Endodermal cell (in vitro differentiated cells): ENCODE data around the gene REXO1. TPM values are rescaled to one million over a fixed set of nuclear protein-coding genes. Genes with fewer than 3 reads are reported as not detected.

Source experiments
- DNase-seq: peaks from one replicate; pipeline ENCODE4 v3.0.0-alpha.2; 2017
- H3K27ac ChIP-seq: 2 replicates; pipeline ENCODE4 v1.5.1; 2013; ENCODE audit warnings: mild to moderate bottlenecking, low read depth, low read length, moderate library complexity
- H3K27me3 ChIP-seq: 2 replicates; pipeline ENCODE4 v1.6.1; 2013; ENCODE audit warnings: mild to moderate bottlenecking, low read length, moderate library complexity; ENCODE audit not compliant: insufficient read depth, control insufficient read depth, poor library complexity, severe bottlenecking
- H3K36me3 ChIP-seq: 2 replicates; pipeline ENCODE4 v1.7.0; 2013; ENCODE audit warnings: mild to moderate bottlenecking, low read length, moderate library complexity; ENCODE audit not compliant: control insufficient read depth, insufficient read depth
- H3K4me1 ChIP-seq: one replicate; pipeline ENCODE4 v1.7.0; 2013; ENCODE audit warnings: low read length; ENCODE audit not compliant: control insufficient read depth, insufficient read depth
- H3K4me3 ChIP-seq: 2 replicates; pipeline ENCODE4 v1.5.1; 2013; ENCODE audit warnings: mild to moderate bottlenecking, low read length, moderate library complexity
- H3K9ac ChIP-seq: 2 replicates; pipeline ENCODE4 v1.6.1; 2013; ENCODE audit warnings: mild to moderate bottlenecking, low read length, moderate library complexity; ENCODE audit not compliant: poor library complexity, severe bottlenecking; ENCODE audit errors: extremely low read depth
- H3K9me3 ChIP-seq: 2 replicates; pipeline ENCODE4 v1.6.1; 2013; ENCODE audit warnings: mild to moderate bottlenecking, low read length, moderate library complexity; ENCODE audit not compliant: control insufficient read depth
- H3K27ac Mint-ChIP-seq: 2 replicates; pipeline ENCODE4 v1.8.0; 2020; ENCODE audit warnings: mixed read lengths
- H3K27me3 Mint-ChIP-seq: 2 replicates; pipeline ENCODE4 v1.8.0; 2021; ENCODE audit warnings: mild to moderate bottlenecking, mixed read lengths; ENCODE audit not compliant: insufficient read depth
- H3K36me3 Mint-ChIP-seq: 2 replicates; pipeline ENCODE4 v1.8.0; 2020; ENCODE audit warnings: low read depth, mixed read lengths
- H3K4me1 Mint-ChIP-seq: 2 replicates; pipeline ENCODE4 v1.8.0; 2020; ENCODE audit warnings: mixed read lengths
- H3K4me3 Mint-ChIP-seq: 2 replicates; pipeline ENCODE4 v1.8.0; 2020; ENCODE audit warnings: mild to moderate bottlenecking, moderate library complexity, mixed read lengths
- H3K9me3 Mint-ChIP-seq: 2 replicates; pipeline ENCODE4 v1.8.0; 2020; ENCODE audit warnings: mild to moderate bottlenecking, mixed read lengths
- CTCF ChIP-seq: fragments of 200-600 bp; sonication (generic); conservative IDR thresholded peaks from 2 replicates; pipeline ENCODE4 v1.5.0; 2021; ENCODE audit warnings: antibody characterized with exemption, mild to moderate bottlenecking
- WGBS, 2 experiments: methylation state at CpG; one replicate each; pipeline versions ENCODE4 v1.1.5 to v1.1.7; 2013; ENCODE audit warnings: missing lambda C conversion rate in 2 of 2, mixed read lengths in 1 of 2; ENCODE audit not compliant: insufficient coverage in 1 of 2, insufficient read length in 1 of 2; 5-methylcytosine and 5-hydroxymethylcytosine counted together
- total RNA-seq, 2 donors: library from RNA; stranded (reverse); fragmentation: NEBNext Ultra II Directional in 1 of 2; extraction: Animal tissue kit (Norgen Biotek cat#: 25700) in 1 of 2; gene quantifications; 2 replicates in 1 of 2; 3 replicates in 1 of 2; pipeline ENCODE4 v1.2.1, GENCODE V29; 2021

Gene REXO1
- total RNA-seq, 2 donors from 2014 or later: 51.6 to 56.4 TPM

- Mint-ChIP-seq H3K4me1 (no peaks in the 10 kb centered on the region), H3K36me3 (no peaks in the 10 kb centered on the region)
- H3K27me3 ChIP-seq: peaks cover 38% of the 10 kb centered on the region
Observed at GRCh38 chr19:1786668-1787067, 61.6 kb downstream of the REXO1 start.

GRCh38 chr19:1785310-1785709 is 63.0 kb downstream of the REXO1 start:
- H3K9ac ChIP-seq: no peak overlapping the region
- H3K9me3 Mint-ChIP-seq: peaks cover 12% of the 10 kb centered on the region
- peaks cover 8% of the 10 kb centered on the region for H3K9me3 ChIP-seq
- 90 to 92% methylated on average over 13 to 19 of the region's 19 CpGs for WGBS, 2 experiments
- no peak for DNase-seq
- H3K4me3 Mint-ChIP-seq: no peak overlapping the region
- no peaks in the 10 kb centered on the region for H3K36me3 Mint-ChIP-seq
- no peaks in the 10 kb centered on the region for H3K4me1 Mint-ChIP-seq
- no peaks in the 10 kb centered on the region for H3K36me3 ChIP-seq
- peaks cover 72% of the 10 kb centered on the region for H3K27me3 Mint-ChIP-seq
- H3K27me3 ChIP-seq: peaks cover 50% of the 10 kb centered on the region
- no peak for TF ChIP-seq CTCF
- no peak overlapping the region for H3K27ac Mint-ChIP-seq
- no peak overlapping the region for H3K27ac ChIP-seq
- no peaks in the 10 kb centered on the region for H3K4me1 ChIP-seq
- H3K4me3 ChIP-seq: no peak overlapping the region

More at GRCh38 chr19:1786668-1787067, 61.6 kb downstream of the REXO1 start:
- Histone ChIP-seq H3K27ac (no peak overlapping the region), H3K36me3 (no peaks in the 10 kb centered on the region), H3K4me3 (no peak overlapping the region), H3K9me3 (peaks cover 6% of the 10 kb centered on the region), H3K4me1 (no peaks in the 10 kb centered on the region), H3K9ac (no peak overlapping the region)
- no peak overlapping the region for H3K4me3 Mint-ChIP-seq
- peaks cover 13% of the 10 kb centered on the region for H3K9me3 Mint-ChIP-seq
- 89% methylated on average over 8 of the region's 8 CpGs; no CpG with 5 or more reads in 1 of the 2 experiments for whole genome bisulfite sequencing, 2 experiments
- H3K27me3 Mint-ChIP-seq: peaks cover 72% of the 10 kb centered on the region
- no peak for DNase-seq
- TF ChIP-seq CTCF: no peak
- H3K27ac Mint-ChIP-seq: no peak overlapping the region

- H3K27ac Mint-ChIP-seq: no peak overlapping the region
Observed at GRCh38 chr19:1783874-1784273, 64.4 kb downstream of the REXO1 start.

More at GRCh38 chr19:1783874-1784273, 64.4 kb downstream of the REXO1 start:
- Mint-ChIP-seq H3K36me3 (no peaks in the 10 kb centered on the region), H3K4me1 (no peaks in the 10 kb centered on the region), H3K9me3 (peaks cover 12% of the 10 kb centered on the region), H3K27me3 (peaks cover 78% of the 10 kb centered on the region), H3K4me3 (no peak overlapping the region)
- Histone ChIP-seq H3K4me1 (no peaks in the 10 kb centered on the region), H3K27ac (no peak overlapping the region), H3K9ac (no peak overlapping the region), H3K27me3 (peaks cover 58% of the 10 kb centered on the region), H3K4me3 (no peak overlapping the region), H3K9me3 (peaks cover 8% of the 10 kb centered on the region), H3K36me3 (no peaks in the 10 kb centered on the region)
- DNase-seq: no peak
- TF ChIP-seq CTCF: no peak
- 80 to 83% methylated on average over 9 of the region's 9 CpGs for WGBS, 2 experiments
